Tibial nerve (tissue), 4 donors: ENCODE results near the gene SNX19. TPM values are rescaled to one million over a fixed set of nuclear protein-coding genes. Genes with fewer than 3 reads are reported as not detected.

Experiments used
- DNase-seq, 2 donors: peaks; one replicate each; pipeline ENCODE4 v3.0.0-alpha.2; 2019; ENCODE audit warnings: low spot score in 2 of 2
- H3K27ac ChIP-seq, 4 donors: fragments of 200-600 bp; sonication (generic) in 3 of 4; one replicate each; pipeline ENCODE4 v1.5.1; 2017 to 2019; ENCODE audit warnings: mild to moderate bottlenecking in 1 of 4
- H3K27me3 ChIP-seq, 2 donors: fragments of 200-600 bp; sonication (generic) in 1 of 2; one replicate each; pipeline versions ENCODE4 v1.5.1 to v1.6.0; 2017 to 2019
- H3K36me3 ChIP-seq, 3 donors: fragments of 200-600 bp; sonication (generic); one replicate each; pipeline ENCODE4 v1.5.1; 2018 to 2019
- H3K4me1 ChIP-seq, 4 donors: fragments of 200-600 bp; sonication (generic) in 3 of 4; one replicate each; pipeline ENCODE4 v1.5.1; 2017 to 2019
- H3K4me3 ChIP-seq, 4 donors: fragments of 200-600 bp; sonication (generic) in 3 of 4; one replicate each; pipeline ENCODE4 v1.5.1; 2017 to 2019; ENCODE audit warnings: mild to moderate bottlenecking in 1 of 4, moderate library complexity in 1 of 4
- H3K9me3 ChIP-seq, 4 donors: fragments of 200-600 bp; sonication (generic) in 3 of 4; one replicate each; pipeline ENCODE4 v1.5.1; 2017 to 2019
- EP300 ChIP-seq, 2 donors: sonication (generic); formaldehyde crosslinking; IDR thresholded peaks; one replicate each; pipeline ENCODE4 v1.6.1; 2017; ENCODE audit warnings: antibody characterized with exemption in 2 of 2, mild to moderate bottlenecking in 1 of 2
- POLR2A ChIP-seq, 2 donors: fragments of 450-650 bp; IDR thresholded peaks; one replicate each; pipeline ENCODE4 v1.6.1; 2017; ENCODE audit warnings: antibody characterized with exemption in 2 of 2, mild to moderate bottlenecking in 2 of 2, moderate library complexity in 2 of 2
- WGBS, 2 donors: methylation state at CpG; one replicate each; pipeline ENCODE4 v1.1.5; 2018; 5-methylcytosine and 5-hydroxymethylcytosine counted together
- total RNA-seq, 4 donors: library from RNA; depleted of rRNA; stranded (reverse); fragments of >200 nt; gene quantifications; one replicate each; pipeline ENCODE4 v1.1.0, GENCODE V29; 2016
- TF ChIP-seq, protein P1 (sequence below), 5 experiments: fragments of 200-600 bp in 3 of 5; fragments of 450-650 bp in 2 of 5; sonication (generic) in 3 of 5; IDR thresholded peaks; one replicate each; pipeline ENCODE4 v1.5.1; 2016 to 2019; ENCODE audit warnings: antibody characterized with exemption in 5 of 5, mild to moderate bottlenecking in 3 of 5, moderate library complexity in 2 of 5

The SNX19 gene
- total RNA-seq, 4 donors from 2014 or later: 94.2 to 141 (median 105) TPM

DNA sequence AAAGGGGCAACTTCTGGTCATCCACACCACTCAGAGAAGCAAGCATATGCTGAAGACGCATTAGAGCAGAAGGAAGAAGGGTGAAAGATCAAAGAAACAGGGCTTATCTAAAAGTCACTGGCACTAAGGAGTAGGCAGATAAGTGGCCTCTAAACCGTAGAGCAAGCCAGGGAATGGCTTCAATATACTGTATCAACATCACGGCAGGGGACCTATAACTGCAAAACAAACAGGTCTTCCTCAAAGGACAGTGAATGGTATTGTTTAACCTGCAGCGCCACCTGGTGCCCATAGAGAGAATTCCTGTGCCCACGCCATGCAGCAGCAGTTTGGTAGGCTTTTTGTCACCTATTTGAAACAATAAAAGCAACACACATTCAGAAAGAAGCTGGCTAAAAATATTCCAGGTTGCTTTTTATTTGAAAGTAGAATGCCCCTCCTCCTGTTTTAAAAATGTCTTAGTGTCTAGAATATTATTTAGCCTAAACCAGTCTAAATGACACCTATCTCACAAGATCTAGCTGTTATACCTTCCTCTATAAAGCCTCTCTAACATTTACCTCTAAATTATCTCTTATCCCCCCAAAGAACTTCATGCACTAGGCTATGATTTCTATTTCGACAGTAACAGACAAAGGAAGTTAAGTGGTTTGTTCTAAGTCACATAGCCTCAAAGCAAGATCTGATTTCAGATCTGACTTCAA is 21.8 kb downstream of the SNX19 start:
- Histone ChIP-seq H3K4me1 (peaks cover 0 to 41% (median 6%) of the 10 kb centered on the region in 4 donors), H3K27me3 (no peaks in the 10 kb centered on the region), H3K27ac (peak overlapping the region in 2 of 4 donors; percentile 45 to 83), H3K9me3 (no peaks in the 10 kb centered on the region), H3K4me3 (no peak overlapping the region), H3K36me3 (peaks cover 0 to 57% (median 20%) of the 10 kb centered on the region in 3 donors)
- TF ChIP-seq POLR2A (IDR thresholded peaks at IDR 0.05) (no peak), EP300 (IDR thresholded peaks at IDR 0.05) (peak in 1 of 2 donors; percentile 17)
- TF ChIP-seq, protein P1, sequence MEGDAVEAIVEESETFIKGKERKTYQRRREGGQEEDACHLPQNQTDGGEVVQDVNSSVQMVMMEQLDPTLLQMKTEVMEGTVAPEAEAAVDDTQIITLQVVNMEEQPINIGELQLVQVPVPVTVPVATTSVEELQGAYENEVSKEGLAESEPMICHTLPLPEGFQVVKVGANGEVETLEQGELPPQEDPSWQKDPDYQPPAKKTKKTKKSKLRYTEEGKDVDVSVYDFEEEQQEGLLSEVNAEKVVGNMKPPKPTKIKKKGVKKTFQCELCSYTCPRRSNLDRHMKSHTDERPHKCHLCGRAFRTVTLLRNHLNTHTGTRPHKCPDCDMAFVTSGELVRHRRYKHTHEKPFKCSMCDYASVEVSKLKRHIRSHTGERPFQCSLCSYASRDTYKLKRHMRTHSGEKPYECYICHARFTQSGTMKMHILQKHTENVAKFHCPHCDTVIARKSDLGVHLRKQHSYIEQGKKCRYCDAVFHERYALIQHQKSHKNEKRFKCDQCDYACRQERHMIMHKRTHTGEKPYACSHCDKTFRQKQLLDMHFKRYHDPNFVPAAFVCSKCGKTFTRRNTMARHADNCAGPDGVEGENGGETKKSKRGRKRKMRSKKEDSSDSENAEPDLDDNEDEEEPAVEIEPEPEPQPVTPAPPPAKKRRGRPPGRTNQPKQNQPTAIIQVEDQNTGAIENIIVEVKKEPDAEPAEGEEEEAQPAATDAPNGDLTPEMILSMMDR (IDR thresholded peaks at IDR 0.05): peak; percentile 73 to 90 (median 79)
- DNase-seq: peak; percentile 46 to 76
- WGBS, 2 donors: 26% methylated on average over 6 of the region's 6 CpGs

DNA sequence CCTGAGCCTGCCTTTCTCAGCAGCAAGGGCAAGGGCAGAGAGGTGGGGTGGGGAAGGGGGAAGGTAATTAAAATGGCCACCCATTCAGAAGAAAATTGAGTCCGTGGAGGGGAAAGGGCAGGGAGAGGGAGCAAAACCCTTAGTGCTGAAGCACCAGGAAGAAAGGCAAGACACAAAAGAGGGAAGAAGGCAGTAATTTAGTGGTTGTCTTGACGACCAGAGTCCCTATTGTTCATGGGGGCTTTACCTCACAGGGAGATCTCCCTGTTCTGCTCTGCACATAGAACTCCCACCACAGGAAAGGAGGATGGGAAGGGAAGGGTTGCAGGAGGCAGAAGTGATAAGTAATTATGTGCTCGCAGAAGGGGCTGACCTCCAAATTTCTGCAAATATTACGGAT is 23.4 kb downstream of the SNX19 start:
- Histone ChIP-seq H3K27ac (no peak overlapping the region), H3K36me3 (peaks cover 0 to 46% (median 20%) of the 10 kb centered on the region in 3 donors), H3K4me3 (no peak overlapping the region), H3K27me3 (no peaks in the 10 kb centered on the region), H3K9me3 (no peaks in the 10 kb centered on the region), H3K4me1 (peaks cover 0 to 38% (median 2%) of the 10 kb centered on the region in 4 donors)
- DNase-seq: no peak
- 41 to 61% methylated on average over 4 of the region's 4 CpGs for WGBS, 2 donors
- TF ChIP-seq EP300 (IDR thresholded peaks at IDR 0.05): no peak
- no peak for TF ChIP-seq POLR2A (IDR thresholded peaks at IDR 0.05)
- TF ChIP-seq, protein P1 (IDR thresholded peaks at IDR 0.05): no peak

- Histone ChIP-seq H3K9me3 (no peaks in the 10 kb centered on the region), H3K4me1 (peaks cover 0 to 23% (median 0%) of the 10 kb centered on the region in 4 donors), H3K36me3 (peaks cover 0 to 37% (median 20%) of the 10 kb centered on the region in 3 donors), H3K27ac (peak overlapping the region in 2 of 4 donors; percentile 9 to 38), H3K4me3 (no peak overlapping the region), H3K27me3 (no peaks in the 10 kb centered on the region)
- 7 to 32% methylated on average over 1 of the region's 1 CpG for WGBS, 2 donors
- no peak for DNase-seq
- TF ChIP-seq POLR2A (IDR thresholded peaks at IDR 0.05) (no peak), EP300 (IDR thresholded peaks at IDR 0.05) (no peak)
- TF ChIP-seq, protein P1 (IDR thresholded peaks at IDR 0.05): no peak
Observed at GRCh38 chr11:130891326-130891725, 25.0 kb downstream of the SNX19 start.

DNA sequence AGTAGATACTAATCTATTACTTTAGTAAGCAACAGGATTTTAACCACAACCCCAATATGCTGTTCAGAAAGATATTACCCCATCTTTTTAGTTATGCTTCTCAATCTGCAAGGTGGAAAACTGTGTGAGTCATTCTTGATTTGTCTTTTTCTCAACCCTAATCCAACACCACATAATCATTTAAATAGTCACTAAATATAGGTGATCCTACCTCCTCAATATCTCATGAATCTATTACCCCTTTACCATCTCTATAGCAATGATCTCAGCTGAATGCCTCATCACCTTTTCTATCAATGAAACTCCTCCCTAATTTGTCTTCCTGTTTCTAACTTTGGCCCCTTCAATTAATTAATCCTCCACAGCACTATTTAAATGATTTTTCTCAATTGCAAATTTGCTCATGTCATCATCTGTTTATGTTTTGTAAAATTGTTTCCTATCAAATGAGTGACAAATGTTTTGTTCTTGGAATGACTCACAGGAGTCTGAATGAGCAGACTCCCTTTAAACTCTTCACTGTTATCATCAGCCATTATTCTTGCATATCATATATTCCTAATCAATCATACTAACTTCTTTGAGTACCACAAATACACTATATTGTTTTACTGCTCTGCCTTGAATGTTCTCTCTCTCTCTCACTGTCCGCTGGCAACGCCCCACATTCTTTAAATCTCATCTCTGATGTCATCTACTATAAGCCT is 26.1 kb downstream of the SNX19 start:
- Histone ChIP-seq H3K27me3 (no peaks in the 10 kb centered on the region), H3K36me3 (peaks cover 0 to 25% (median 13%) of the 10 kb centered on the region in 3 donors), H3K27ac (no peak overlapping the region), H3K4me3 (no peak overlapping the region), H3K4me1 (peaks cover 0 to 19% (median 0%) of the 10 kb centered on the region in 4 donors), H3K9me3 (no peaks in the 10 kb centered on the region)
- DNase-seq: no peak
- WGBS, 2 donors: 85 to 93% methylated on average over 1 to 2 of the region's 2 CpGs
- TF ChIP-seq, protein P1 (IDR thresholded peaks at IDR 0.05): no peak
- no peak for TF ChIP-seq EP300 (IDR thresholded peaks at IDR 0.05)
- TF ChIP-seq POLR2A (IDR thresholded peaks at IDR 0.05): no peak

- H3K27me3 ChIP-seq: no peaks in the 10 kb centered on the region
- WGBS, 2 donors: 44 to 49% methylated on average over 3 of the region's 3 CpGs
- peaks cover 0 to 22% (median 8%) of the 10 kb centered on the region in 3 donors for H3K36me3 ChIP-seq
- H3K27ac ChIP-seq: peak overlapping the region in 1 of 4 donors; percentile 4
- DNase-seq: no peak
- TF ChIP-seq EP300 (IDR thresholded peaks at IDR 0.05) (no peak), POLR2A (IDR thresholded peaks at IDR 0.05) (no peak)
- TF ChIP-seq, protein P1 (IDR thresholded peaks at IDR 0.05): no peak
- peaks cover 0 to 11% (median 0%) of the 10 kb centered on the region in 4 donors for H3K4me1 ChIP-seq
- H3K9me3 ChIP-seq: no peaks in the 10 kb centered on the region
- H3K4me3 ChIP-seq: no peak overlapping the region
Observed at GRCh38 chr11:130888790-130889189, 27.5 kb downstream of the SNX19 start.
